T-helper 9 cell (primary cell): ENCODE measurements around the gene PDHX.
"Not testable (repeated sequence)": the region's sequence is repeated elsewhere in the genome, so short reads cannot be mapped to it uniquely, and the experiment has no call there.

Source experiments
- DNase-seq: peaks from one replicate; pipeline ENCODE4 v3.0.0-alpha.2; 2020

PDHX gene

GRCh38 chr11:34911676-34912075 lies 4.7 kb upstream of the PDHX start:
- no peak for DNase-seq

- DNase-seq, result not testable (repeated sequence)
These were observed 2.9 kb upstream of the PDHX start for GRCh38 chr11:34913556-34913955.

GRCh38 chr11:34915136-34916014 lies 1.0 kb upstream of the PDHX start:
- DNase-seq, result no peak

- no peak for DNase-seq
These were observed 689 bp downstream of the PDHX start for GRCh38 chr11:34916843-34917770.

- DNase-seq, result no peak
These were observed 4.7 kb downstream of the PDHX start for GRCh38 chr11:34921156-34921555.

- no peak for DNase-seq
These were observed 8.3 kb downstream of the PDHX start for GRCh38 chr11:34924714-34925113.

GRCh38 chr11:34926101-34926830 lies 9.8 kb downstream of the PDHX start:
- DNase-seq, result no peak

GRCh38 chr11:34926831-34927132 lies 10.4 kb downstream of the PDHX start:
- DNase-seq, result no peak

GRCh38 chr11:34928268-34928959 lies 12.0 kb downstream of the PDHX start:
- DNase-seq, result no peak

GRCh38 chr11:34928960-34929680 lies 12.7 kb downstream of the PDHX start:
- DNase-seq, result no peak

- DNase-seq, result no peak
These were observed 13.7 kb downstream of the PDHX start for GRCh38 chr11:34929794-34930763.

GRCh38 chr11:34936945-34937629 lies 20.7 kb downstream of the PDHX start:
- DNase-seq, result no peak

GRCh38 chr11:34938611-34939010 lies 22.2 kb downstream of the PDHX start:
- DNase-seq, result no peak

- DNase-seq, result no peak
These were observed 23.7 kb downstream of the PDHX start for GRCh38 chr11:34940026-34940677.

- no peak for DNase-seq
These were observed 25.3 kb downstream of the PDHX start for GRCh38 chr11:34941688-34942087.

- no peak for DNase-seq
These were observed 28.3 kb downstream of the PDHX start for GRCh38 chr11:34944692-34945091.

GRCh38 chr11:34948696-34949095 lies 32.3 kb downstream of the PDHX start:
- DNase-seq, result no peak

GRCh38 chr11:34953955-34954354 lies 37.5 kb downstream of the PDHX start:
- DNase-seq, result no peak

GRCh38 chr11:34957206-34957605 lies 40.8 kb downstream of the PDHX start:
- no peak for DNase-seq
